Neutrophil (primary cell): ENCODE data around the gene ARHGEF6.
"Not testable (repeated sequence)": the region's sequence is repeated elsewhere in the genome, so short reads cannot be mapped to it uniquely, and the experiment has no call there.

Experiments used
- H3K27ac ChIP-seq: fragments of 200-600 bp; sonication (generic); 2 replicates; pipeline ENCODE4 v1.5.1; 2016; ENCODE audit warnings: mild to moderate bottlenecking, moderate library complexity
- H3K27me3 ChIP-seq: fragments of 200-600 bp; sonication (generic); 2 replicates; pipeline ENCODE4 v1.6.0; 2016; ENCODE audit warnings: mild to moderate bottlenecking
- H3K36me3 ChIP-seq: fragments of 200-600 bp; sonication (generic); 2 replicates; pipeline ENCODE4 v1.5.1; 2017
- H3K4me1 ChIP-seq, 2 experiments: fragments of 200-600 bp in 1 of 2; sonication (generic) in 1 of 2; 1 replicate in 1 of 2; 2 replicates in 1 of 2; pipeline versions ENCODE4 v1.5.1 to v1.6.1; 2013 to 2016; ENCODE audit warnings: low read depth in 1 of 2, low read length in 1 of 2, mild to moderate bottlenecking in 1 of 2, moderate library complexity in 1 of 2; ENCODE audit not compliant: control insufficient read depth in 1 of 2, insufficient read depth in 1 of 2
- H3K4me3 ChIP-seq, 2 experiments: fragments of 200-600 bp in 1 of 2; sonication (generic) in 1 of 2; 1 replicate in 1 of 2; 2 replicates in 1 of 2; pipeline ENCODE4 v1.5.1; 2013 to 2016; ENCODE audit warnings: low read depth in 1 of 2, low read length in 1 of 2, mild to moderate bottlenecking in 1 of 2, moderate library complexity in 1 of 2
- H3K9me3 ChIP-seq: fragments of 200-600 bp; sonication (generic); 2 replicates; pipeline ENCODE4 v1.5.1; 2016
- TF ChIP-seq, protein P1 (sequence below): fragments of 200-600 bp; sonication (generic); IDR thresholded peaks from 2 replicates; pipeline ENCODE4 v1.5.1; 2016; ENCODE audit warnings: antibody characterized with exemption

ARHGEF6 gene

DNA sequence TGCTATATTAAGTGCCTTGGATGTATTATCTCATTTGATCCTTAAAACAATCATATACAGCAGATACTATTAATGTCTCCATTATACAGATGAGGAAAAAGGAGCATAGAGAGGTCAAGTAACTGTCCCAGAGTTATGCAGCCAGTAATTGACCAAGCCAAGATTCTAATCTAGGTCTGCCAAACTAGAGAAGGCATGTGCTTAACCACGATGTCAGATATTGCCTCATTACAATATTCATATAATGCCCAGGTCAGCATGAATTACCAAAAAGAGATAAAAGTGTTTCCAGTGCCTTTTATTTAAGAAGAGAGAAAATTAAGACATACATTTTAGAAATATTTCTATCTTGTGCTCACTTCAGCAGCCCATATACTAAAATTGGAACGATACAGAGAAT lies 7.1 kb downstream of the ARHGEF6 start:
- Histone ChIP-seq H3K4me3 (no peak overlapping the region), H3K9me3 (no peaks in the 10 kb centered on the region), H3K4me1 (peaks cover 36 to 41% of the 10 kb centered on the region in 2 experiments), H3K27ac (no peak overlapping the region), H3K27me3 (no peaks in the 10 kb centered on the region), H3K36me3 (no peaks in the 10 kb centered on the region)
- TF ChIP-seq, protein P1, sequence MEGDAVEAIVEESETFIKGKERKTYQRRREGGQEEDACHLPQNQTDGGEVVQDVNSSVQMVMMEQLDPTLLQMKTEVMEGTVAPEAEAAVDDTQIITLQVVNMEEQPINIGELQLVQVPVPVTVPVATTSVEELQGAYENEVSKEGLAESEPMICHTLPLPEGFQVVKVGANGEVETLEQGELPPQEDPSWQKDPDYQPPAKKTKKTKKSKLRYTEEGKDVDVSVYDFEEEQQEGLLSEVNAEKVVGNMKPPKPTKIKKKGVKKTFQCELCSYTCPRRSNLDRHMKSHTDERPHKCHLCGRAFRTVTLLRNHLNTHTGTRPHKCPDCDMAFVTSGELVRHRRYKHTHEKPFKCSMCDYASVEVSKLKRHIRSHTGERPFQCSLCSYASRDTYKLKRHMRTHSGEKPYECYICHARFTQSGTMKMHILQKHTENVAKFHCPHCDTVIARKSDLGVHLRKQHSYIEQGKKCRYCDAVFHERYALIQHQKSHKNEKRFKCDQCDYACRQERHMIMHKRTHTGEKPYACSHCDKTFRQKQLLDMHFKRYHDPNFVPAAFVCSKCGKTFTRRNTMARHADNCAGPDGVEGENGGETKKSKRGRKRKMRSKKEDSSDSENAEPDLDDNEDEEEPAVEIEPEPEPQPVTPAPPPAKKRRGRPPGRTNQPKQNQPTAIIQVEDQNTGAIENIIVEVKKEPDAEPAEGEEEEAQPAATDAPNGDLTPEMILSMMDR: no peak

DNA sequence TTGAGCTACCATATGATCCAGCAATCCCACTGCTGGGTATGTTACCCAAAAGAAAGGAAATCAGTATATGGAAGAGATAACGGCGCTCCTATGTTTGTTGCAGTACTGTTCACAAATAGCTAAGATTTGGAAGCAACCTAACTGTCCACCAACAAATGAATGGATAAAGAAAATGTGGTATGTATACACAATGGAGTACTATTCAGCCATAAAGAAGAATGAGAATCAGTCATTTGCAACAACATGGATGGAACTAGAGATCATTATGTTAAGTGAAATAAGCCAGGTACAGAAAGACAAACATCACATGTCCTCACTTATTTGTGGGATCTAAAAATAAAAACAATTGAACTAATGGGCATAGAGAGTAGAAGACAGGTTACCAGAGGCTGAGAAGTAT lies 8.9 kb downstream of the ARHGEF6 start:
- not testable (repeated sequence) for H3K9me3 ChIP-seq, H3K36me3 ChIP-seq

DNA sequence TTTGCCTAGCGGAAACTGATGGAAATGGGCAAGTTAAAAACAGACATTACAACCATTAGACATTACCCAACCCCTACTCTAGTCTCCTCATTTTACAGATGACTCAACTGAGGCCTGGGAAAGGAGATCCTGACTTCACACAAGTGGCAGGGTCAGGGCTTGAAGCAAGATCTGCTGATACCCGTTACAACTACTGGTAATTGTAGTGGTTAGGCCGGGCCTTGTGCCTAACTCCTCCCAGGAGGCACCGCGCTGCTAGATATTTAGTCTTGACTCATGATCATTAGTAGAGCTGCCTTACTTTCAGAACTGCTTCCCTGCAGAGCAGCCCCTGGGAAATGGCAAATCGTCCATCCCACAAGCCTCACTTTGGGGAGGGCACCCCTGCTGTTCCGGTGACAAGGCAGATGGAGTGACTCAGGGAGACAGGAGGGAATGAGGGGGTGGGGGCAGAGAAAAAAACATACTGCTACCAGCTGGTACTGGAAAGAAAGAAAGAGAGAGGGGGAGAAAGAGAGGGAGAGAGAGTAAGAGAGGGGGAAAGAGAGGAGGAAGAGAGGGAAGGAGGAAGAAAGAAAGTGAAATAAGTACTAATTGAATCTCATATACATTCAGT lies 12.2 kb downstream of the ARHGEF6 start:
- H3K9me3 ChIP-seq: no peaks in the 10 kb centered on the region
- peaks cover 27 to 29% of the 10 kb centered on the region in 2 experiments for H3K4me1 ChIP-seq
- H3K36me3 ChIP-seq: no peaks in the 10 kb centered on the region
- H3K27ac ChIP-seq: peak overlapping the region; percentile 86
- TF ChIP-seq, protein P1: no peak
- H3K27me3 ChIP-seq: no peaks in the 10 kb centered on the region
- H3K4me3 ChIP-seq: peak overlapping the region; percentile 59 to 60

More for the DNA sequence above, 8.9 kb downstream of the ARHGEF6 start:
- not testable (repeated sequence) for H3K4me3 ChIP-seq, H3K27ac ChIP-seq, H3K27me3 ChIP-seq
- H3K4me1 ChIP-seq: peaks cover 26 to 33% of the 10 kb centered on the region in 2 experiments

DNA sequence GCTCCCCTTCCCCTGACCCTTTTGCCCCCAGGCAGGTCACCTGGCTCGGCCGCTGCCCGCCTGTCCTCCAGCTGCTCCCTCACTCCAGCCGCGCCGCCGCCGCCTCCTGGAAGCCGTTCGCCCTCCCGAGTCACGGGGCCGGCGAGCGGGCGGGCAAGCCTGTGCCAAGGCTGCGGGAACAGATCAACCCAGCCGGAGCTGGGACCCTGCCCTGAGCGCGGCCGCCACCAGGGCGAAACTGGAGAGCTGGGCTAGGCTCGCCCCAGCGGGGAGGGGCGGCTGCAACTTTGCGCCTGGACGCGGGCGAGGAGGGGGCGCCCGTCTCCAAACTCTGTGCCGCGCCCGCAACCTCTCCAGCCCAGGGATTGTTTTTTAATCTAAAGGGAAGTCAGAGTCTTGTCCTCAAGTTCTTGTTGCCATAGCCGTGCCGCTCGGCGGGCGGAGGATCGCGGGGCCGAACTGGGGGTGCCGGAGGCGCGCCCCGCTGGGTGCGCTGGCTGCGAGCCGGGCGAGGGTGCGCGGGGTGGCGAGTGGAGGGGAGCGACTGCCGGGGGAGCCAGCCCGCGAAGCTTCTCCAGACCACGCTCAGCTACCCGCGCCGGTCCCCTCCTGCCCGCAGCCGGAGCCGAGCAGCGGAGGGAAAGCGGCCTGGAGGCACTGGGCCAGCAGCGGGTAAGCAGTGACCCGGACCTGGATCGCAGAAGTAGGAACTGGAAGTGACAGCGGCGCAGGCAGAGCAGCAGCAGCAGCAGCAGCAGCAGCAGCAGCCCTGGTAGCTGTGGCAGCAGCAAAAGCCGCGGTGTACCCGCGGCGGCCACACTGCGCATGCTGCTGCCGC lies 13.4 kb downstream of the ARHGEF6 start:
- H3K27me3 ChIP-seq: no peaks in the 10 kb centered on the region
- no peaks in the 10 kb centered on the region for H3K36me3 ChIP-seq
- H3K4me1 ChIP-seq: peaks cover 27 to 29% of the 10 kb centered on the region in 2 experiments
- no peaks in the 10 kb centered on the region for H3K9me3 ChIP-seq
- TF ChIP-seq, protein P1: peak; percentile 30
- peak overlapping the region; percentile 59 to 60 for H3K4me3 ChIP-seq
- peak overlapping the region; percentile 86 for H3K27ac ChIP-seq

DNA sequence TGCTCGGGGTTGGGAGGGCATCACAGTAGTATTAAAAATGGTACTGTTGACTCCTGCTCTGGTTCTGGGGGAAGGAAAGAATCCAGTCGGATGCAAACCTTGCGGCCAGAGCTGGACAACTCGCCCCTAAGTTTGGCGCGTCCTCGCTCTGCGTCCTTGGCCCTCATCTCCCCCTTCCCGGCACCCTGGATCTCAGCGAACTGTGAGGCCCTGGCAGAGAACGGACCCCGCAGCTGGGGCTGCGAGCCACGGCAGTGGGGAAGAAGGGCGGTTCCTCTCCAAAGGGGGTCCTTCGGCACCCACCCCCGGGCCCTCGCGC lies 14.0 kb downstream of the ARHGEF6 start:
- peak overlapping the region; percentile 59 to 60 for H3K4me3 ChIP-seq
- H3K4me1 ChIP-seq: peaks cover 27 to 29% of the 10 kb centered on the region in 2 experiments
- H3K27ac ChIP-seq: peak overlapping the region; percentile 86
- no peaks in the 10 kb centered on the region for H3K36me3 ChIP-seq
- TF ChIP-seq, protein P1: no peak
- no peaks in the 10 kb centered on the region for H3K9me3 ChIP-seq
- H3K27me3 ChIP-seq: no peaks in the 10 kb centered on the region

DNA sequence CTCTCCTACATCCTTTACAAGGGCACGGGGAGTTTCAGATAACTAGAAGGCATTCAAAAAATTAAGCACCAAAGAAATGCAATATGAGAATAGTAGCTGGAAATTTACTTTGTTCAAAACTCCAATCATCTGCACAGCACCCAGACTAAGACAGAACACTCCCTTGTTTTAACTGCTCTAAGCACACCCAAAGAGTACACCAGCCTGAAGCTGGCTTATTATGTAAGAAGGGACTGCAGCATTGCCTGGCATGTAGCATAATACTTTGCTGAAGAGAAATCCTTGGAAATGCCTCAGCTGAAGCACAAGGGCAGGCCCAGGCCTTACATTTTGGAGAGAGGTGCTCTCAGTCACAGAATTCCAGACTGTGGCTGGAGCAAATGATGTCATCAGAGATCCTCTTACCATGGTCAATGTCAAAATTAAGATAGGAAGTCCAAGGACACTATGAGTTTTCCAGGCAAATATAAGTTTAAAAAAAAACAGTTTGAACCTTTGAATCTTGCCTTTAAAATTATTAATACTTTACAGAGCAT lies 14.8 kb downstream of the ARHGEF6 start:
- Histone ChIP-seq H3K27ac (no peak overlapping the region), H3K4me1 (peaks cover 27 to 31% of the 10 kb centered on the region in 2 experiments), H3K4me3 (no peak overlapping the region)

More for the DNA sequence above, 14.8 kb downstream of the ARHGEF6 start:
- no peaks in the 10 kb centered on the region for H3K9me3 ChIP-seq
- H3K27me3 ChIP-seq: no peaks in the 10 kb centered on the region
- no peaks in the 10 kb centered on the region for H3K36me3 ChIP-seq
- TF ChIP-seq, protein P1: no peak
